Measurements from ENCODE around the gene REXO1.

REXO1 gene

GRCh38 chr19:1860821-1861598, 12.7 kb upstream of the REXO1 start:
- DNase-seq: no peak

DNA sequence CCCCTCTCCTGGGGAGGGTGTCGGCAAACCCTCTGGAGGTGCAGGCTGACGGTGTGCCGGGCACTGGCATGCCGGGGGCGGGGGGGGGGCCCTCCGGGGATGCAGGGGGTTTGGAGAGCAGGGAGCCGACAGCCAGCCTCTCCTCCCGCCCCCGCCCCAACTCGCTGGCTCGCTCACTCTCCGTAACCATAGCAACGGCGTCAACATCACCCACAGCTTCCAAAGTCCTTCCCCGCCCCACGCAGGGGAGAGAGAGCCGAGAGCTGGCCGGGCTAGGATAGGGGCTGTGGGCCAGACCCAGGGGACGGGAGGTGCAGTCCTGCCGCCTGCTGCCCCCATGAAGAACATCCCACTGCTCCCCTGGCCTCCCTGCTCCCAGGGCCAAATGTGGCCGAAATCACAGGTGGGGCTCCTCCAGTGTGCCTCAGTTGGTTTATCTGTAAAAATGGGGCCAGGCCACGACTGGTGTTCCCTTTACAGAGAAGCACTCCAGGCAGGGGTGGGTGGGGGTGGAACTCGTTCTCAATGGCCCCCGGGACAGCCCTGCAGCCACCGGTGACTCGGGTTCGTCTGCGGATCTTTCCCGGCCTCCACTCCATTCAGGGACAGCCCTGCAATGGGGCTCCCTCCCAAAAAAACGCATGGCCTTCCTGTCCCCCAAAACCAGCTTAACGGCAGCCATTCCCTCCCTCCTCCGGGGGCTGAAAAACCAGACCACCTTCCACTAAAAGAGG, 11.9 kb upstream of the REXO1 start:
- no peak for DNase-seq

- no peak for DNase-seq
Measured at GRCh38 chr19:1859331-1859781, 11.1 kb upstream of the REXO1 start.

GRCh38 chr19:1858412-1859081, 10.3 kb upstream of the REXO1 start:
- no peak for DNase-seq

DNA sequence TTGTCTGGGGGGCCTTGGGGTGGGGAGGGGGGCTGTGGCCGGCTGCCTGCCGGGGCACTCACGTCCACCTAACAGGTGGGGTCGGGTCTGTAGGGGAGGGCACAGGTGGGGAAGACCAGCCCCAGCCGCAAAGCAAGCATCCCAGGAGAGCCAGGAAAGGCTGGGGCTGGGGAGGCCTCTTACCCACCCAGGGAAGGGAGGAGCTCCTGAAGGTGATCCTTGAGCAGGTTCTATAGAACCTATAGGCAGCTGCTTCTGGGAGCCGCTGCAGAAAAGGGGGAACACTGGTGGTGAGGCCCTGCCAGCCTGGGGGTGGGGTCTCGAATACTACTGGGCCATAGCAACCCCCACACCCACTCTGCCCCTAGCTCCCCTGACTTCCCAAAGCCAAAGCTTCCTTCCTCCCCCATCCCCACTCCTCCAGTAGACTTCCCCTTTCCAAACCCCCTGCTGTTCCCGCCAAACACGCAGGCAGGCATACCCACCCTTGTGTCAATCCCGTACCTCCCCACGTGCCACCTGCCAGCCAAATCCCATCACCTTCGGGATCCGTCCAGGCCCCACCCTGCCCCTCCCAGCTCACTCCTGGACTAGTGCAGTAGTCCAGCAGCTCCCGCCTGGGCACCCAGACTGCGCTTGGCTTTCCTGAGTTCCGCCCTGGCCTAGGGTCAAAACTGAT, 9.5 kb upstream of the REXO1 start:
- no peak for DNase-seq

DNA sequence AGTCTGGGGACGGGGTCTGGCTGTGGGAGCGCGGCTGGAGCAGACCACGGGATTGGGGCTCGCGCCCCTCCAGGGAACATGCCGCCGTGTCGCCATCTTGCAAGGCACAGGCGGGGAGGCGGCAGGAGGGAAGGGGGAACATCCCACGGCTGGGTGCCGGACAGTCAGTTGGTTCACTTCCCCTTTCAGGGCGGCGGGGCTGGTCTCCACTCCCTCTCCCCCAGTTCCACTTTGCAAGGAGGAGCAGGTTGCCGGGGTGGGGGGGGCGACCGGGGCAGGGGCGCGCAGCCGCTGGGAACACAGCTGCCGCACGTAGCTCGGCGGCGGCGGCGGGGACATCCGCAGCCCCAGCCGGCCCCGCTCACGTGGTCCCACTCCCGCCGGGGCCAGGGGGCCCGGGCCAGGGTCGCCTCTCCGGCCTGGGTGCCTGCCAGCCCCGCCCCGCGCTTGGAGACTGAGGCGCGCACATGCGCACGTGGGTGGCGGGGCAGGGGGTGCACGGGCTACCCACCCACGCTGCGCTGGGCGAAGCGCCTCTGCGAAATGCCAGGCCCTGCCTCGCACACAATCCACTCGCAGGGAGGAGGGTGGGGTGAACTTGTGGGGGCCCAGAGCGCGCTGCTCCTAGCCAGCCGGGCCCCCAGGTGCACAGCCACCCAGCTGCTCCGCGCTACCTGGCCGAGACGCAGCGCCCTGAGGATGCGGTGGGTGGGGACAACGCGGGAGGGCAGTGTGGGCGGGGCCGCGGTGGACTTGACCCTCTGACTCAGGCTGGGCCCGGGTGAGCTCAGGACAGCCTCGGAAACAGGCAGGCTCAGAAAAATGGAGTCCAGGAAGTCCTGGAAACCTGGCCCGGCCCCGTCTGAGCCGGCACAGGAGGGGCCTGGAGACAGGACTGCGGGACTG, 8.7 kb upstream of the REXO1 start:
- no peak for DNase-seq

GRCh38 chr19:1856345-1856697, 8.0 kb upstream of the REXO1 start:
- no peak for DNase-seq

DNA sequence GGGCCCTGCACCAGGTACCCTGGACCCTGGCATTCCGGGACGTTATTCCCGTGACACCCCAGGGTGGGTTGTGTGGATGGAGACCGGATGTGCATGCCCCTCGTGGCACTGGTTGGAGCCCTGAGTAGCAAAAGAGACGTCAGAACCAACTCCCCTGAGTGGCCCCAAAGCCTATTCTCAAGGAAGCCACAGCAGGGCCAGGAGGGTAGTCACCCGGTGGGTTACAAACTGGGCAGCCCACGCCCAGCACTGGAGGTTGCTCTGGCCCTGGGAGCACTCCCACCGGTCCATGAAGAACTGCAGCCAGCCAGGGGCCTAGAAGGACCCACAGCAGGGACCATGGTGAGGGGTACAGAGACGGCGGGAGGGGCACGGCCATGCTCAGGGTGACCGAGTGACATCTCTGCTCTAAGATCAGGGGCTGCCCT, 7.6 kb upstream of the REXO1 start:
- no peak for DNase-seq

DNA sequence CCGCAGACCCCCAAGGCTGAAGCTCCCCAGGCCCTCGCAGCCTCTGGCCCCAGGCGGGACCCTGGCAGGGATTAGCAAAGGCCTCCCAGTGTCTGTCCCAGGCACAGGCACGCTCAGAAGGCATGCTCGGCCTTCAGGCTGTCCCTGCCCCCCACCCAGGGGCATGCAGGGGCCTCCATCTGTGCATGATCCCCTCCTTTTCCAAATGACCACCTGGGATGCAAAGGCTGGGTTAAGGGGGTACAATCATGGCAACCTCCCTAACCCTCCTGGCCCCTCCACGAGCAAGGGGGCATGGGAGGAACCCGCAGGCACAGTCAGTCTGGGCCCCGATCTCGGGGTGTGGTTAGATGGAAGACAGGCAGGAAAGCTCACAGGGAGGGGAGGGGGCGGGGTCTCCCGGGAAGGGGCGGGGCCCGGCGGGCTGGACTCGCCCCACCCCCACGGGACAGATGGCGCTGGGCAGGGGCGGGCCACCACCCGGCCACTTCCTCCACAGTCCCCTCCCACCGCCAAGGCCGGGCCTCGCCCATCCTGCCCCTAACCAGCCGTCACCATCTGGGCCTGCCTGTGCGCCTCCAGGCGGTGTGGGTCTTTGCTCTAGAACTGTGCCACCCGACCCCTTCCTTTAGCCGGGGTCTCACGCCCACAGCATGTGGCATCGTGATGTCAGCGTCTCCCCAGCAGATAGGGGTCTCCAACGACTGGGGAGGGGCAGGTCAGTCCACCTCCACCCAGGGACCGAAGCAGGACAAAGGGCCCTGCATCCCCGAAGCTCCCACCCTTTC, 7.0 kb upstream of the REXO1 start:
- no peak for DNase-seq

GRCh38 chr19:1854542-1855039, 6.3 kb upstream of the REXO1 start:
- DNase-seq: no peak

DNA sequence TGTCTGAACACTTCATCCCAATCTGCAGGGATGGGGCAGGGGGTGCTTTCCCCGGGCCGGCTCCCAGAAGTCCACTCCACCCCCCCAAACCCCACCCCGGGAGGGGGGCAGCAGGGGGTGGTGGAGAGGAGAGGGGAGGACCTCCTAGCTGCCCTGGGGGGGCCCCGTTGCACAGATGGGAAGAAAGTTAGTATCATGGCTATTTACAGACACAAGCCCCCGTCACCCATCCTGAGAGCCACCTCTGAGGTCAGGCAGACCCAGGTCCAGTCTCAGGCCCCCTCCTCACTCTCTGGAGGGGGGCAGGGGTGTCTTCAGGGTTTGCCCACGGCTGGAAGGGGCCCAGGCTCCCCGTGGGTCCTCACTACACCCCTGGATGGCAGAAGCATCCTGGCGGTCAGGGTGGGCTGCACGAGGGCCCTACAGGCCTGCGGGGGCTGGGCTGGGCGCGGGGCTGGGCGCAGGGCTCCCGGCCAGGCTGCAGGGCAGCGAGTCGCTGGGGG, 5.8 kb upstream of the REXO1 start:
- DNase-seq: no peak

DNA sequence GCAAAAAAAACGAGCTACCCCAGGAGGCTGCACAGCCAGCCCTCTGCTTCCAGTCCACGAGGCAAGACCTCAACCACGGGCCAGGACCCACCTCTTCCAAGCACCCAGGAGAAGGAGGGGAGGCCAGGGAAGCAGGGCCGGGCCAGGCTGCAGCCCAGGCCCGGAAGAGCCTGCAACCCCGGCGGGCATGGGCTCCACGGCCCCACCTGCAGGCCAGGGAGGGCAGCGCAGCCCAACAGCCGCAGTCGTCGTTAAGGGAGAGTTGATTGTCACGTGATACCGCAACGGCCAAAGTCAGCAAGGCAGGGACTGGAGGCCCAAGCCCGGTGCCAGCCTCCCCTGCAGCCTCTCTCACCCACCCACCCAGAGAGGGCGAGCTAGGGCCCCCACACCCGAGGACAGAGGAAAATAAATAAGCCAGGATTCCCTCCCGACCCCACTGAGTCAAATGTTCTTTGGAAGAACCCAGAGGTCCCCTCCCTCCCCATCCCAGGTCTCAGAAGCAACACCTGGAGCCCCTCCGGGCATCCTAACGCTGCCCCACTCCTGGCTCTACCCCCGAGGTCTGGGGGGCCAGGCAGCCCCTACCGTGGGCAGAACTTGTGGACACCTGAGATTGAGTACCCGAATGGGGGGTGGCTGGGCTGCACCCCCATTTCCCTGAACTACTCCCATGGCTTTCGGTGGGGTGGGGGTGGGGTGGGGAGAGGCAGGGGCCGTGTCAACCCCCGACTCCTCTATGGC, 5.2 kb upstream of the REXO1 start:
- DNase-seq: no peak

GRCh38 chr19:1852581-1853128, 4.4 kb upstream of the REXO1 start:
- no peak for DNase-seq

- peak; percentile 70 for DNase-seq
Measured at GRCh38 chr19:1851654-1852580, 3.6 kb upstream of the REXO1 start.

- DNase-seq: no peak
Measured at GRCh38 chr19:1850809-1851653, 2.7 kb upstream of the REXO1 start.

GRCh38 chr19:1849886-1850398, 1.7 kb upstream of the REXO1 start:
- no peak for DNase-seq

GRCh38 chr19:1849132-1849474, 820 bp upstream of the REXO1 start:
- DNase-seq: no peak
